Gastrocnemius medialis (tissue), 4 donors: ENCODE measurements around the gene FBXL3. TPM values are rescaled to one million over a fixed set of nuclear protein-coding genes. Genes with fewer than 3 reads are reported as not detected.

ENCODE experiments used
- ATAC-seq, 2 donors: fragments of 150-250 bp; one replicate each; pipeline ENCODE4 v1.9.1; 2016
- DNase-seq, 2 donors: peaks; one replicate each; pipeline ENCODE4 v3.0.0-alpha.2; 2019
- H3K27ac ChIP-seq, 4 donors: fragments of 200-600 bp; sonication (generic); 1 replicate in 1 of 4; 2 replicates in 3 of 4; pipeline ENCODE4 v1.5.1; 2016 to 2018; ENCODE audit warnings: mild to moderate bottlenecking in 2 of 4, moderate library complexity in 1 of 4
- H3K27me3 ChIP-seq, 3 donors: fragments of 200-600 bp; sonication (generic) in 2 of 3; 1 replicate in 1 of 3; 2 replicates in 2 of 3; pipeline versions ENCODE4 v1.5.1 to v1.6.0; 2016 to 2019; ENCODE audit warnings: mild to moderate bottlenecking in 1 of 3, moderate library complexity in 1 of 3
- H3K36me3 ChIP-seq, 2 donors: fragments of 200-600 bp; sonication (generic) in 1 of 2; one replicate each; pipeline ENCODE4 v1.5.1; 2017 to 2018
- H3K4me1 ChIP-seq, 2 donors: fragments of 200-600 bp; sonication (generic) in 1 of 2; one replicate each; pipeline ENCODE4 v1.5.1; 2016 to 2017; ENCODE audit warnings: mild to moderate bottlenecking in 2 of 2
- H3K4me3 ChIP-seq, 4 donors: fragments of 200-600 bp; sonication (generic) in 3 of 4; 1 replicate in 1 of 4; 2 replicates in 3 of 4; pipeline ENCODE4 v1.5.1; 2016 to 2019; ENCODE audit warnings: mild to moderate bottlenecking in 2 of 4
- H3K9me3 ChIP-seq, 3 donors: fragments of 200-600 bp; sonication (generic) in 2 of 3; 1 replicate in 1 of 3; 2 replicates in 2 of 3; pipeline ENCODE4 v1.5.1; 2016 to 2019
- CTCF ChIP-seq, 5 experiments: fragments of 450-650 bp in 3 of 5; fragments of 200-600 bp in 2 of 5; sonication (generic) in 2 of 5; IDR thresholded peaks in 4 of 5; conservative IDR thresholded peaks in 1 of 5; 1 replicate in 4 of 5; 2 replicates in 1 of 5; pipeline ENCODE4 v1.5.1; 2016 to 2019; ENCODE audit warnings: antibody characterized with exemption in 5 of 5, mild to moderate bottlenecking in 3 of 5, moderate library complexity in 3 of 5
- POLR2A ChIP-seq, 2 donors: fragments of 450-650 bp; IDR thresholded peaks; one replicate each; pipeline ENCODE4 v1.6.1; 2017; ENCODE audit warnings: antibody characterized with exemption in 2 of 2, mild to moderate bottlenecking in 2 of 2, moderate library complexity in 2 of 2
- in situ Hi-C, 4 donors: fragments of 200-750 bp; cut with MboI; loops; one replicate each; pipeline versions ENCODE4 v1.15.0 to v1.8.0; 2017; ENCODE audit warnings: low sequenced_read_pairs in 4 of 4
- intact Hi-C: fragments of 100-400 bp; cut with DNase I; formaldehyde crosslinking; loops from one replicate; pipeline ENCODE4 v1.15.1; 2023; ENCODE audit warnings: low total_unique reads
- total RNA-seq, 4 donors: library from RNA; depleted of rRNA; stranded (reverse); fragments of >200 nt; gene quantifications; one replicate each; pipeline versions ENCODE4 v1.1.0 to v1.2.3, GENCODE V29; 2016

FBXL3 gene
- total RNA-seq, 4 donors from 2014 or later = 50.6 to 75.6 (median 64.4) TPM

GRCh38 chr13:77061362-77061761, 34.4 kb upstream of the FBXL3 start:
- no peak for TF ChIP-seq POLR2A (IDR thresholded peaks at IDR 0.05)
- no peak for TF ChIP-seq CTCF (IDR thresholded peaks at IDR 0.05 in 4 of 5, conservative IDR thresholded peaks at IDR 0.05 in 1 of 5)
- no peaks in the 10 kb centered on the region for H3K9me3 ChIP-seq
- DNase-seq = no peak
- H3K36me3 ChIP-seq = peaks cover 0 to 49% of the 10 kb centered on the region in 2 donors
- ATAC-seq = no peak
- peaks cover 4 to 6% of the 10 kb centered on the region in 2 donors for H3K4me1 ChIP-seq
- H3K4me3 ChIP-seq = no peak overlapping the region
- H3K27ac ChIP-seq = no peak overlapping the region
- in situ Hi-C loops = no loop called here
- intact Hi-C loops = no loop called here
- no peaks in the 10 kb centered on the region for H3K27me3 ChIP-seq

- H3K4me1 ChIP-seq = peaks cover 4 to 6% of the 10 kb centered on the region in 2 donors
- DNase-seq (no peak), ATAC-seq (no peak)
- no peak for TF ChIP-seq CTCF (IDR thresholded peaks at IDR 0.05 in 4 of 5, conservative IDR thresholded peaks at IDR 0.05 in 1 of 5)
- no peak for TF ChIP-seq POLR2A (IDR thresholded peaks at IDR 0.05)
- peaks cover 0 to 38% of the 10 kb centered on the region in 2 donors for H3K36me3 ChIP-seq
- H3K9me3 ChIP-seq = no peaks in the 10 kb centered on the region
- in situ Hi-C loops (no loop called here), intact Hi-C loops (no loop called here)
- peak overlapping the region in 1 of 4 donors; percentile 3 for H3K27ac ChIP-seq
- H3K27me3 ChIP-seq = no peaks in the 10 kb centered on the region
- no peak overlapping the region for H3K4me3 ChIP-seq
Measured at GRCh38 chr13:77056886-77057285, 29.9 kb upstream of the FBXL3 start.

GRCh38 chr13:77056382-77056781, 29.4 kb upstream of the FBXL3 start:
- DNase-seq = no peak
- Histone ChIP-seq H3K27ac (peak overlapping the region in 1 of 4 donors; percentile 3), H3K4me3 (no peak overlapping the region), H3K36me3 (peaks cover 0 to 33% of the 10 kb centered on the region in 2 donors), H3K27me3 (no peaks in the 10 kb centered on the region), H3K9me3 (no peaks in the 10 kb centered on the region), H3K4me1 (peaks cover 4 to 6% of the 10 kb centered on the region in 2 donors)
- TF ChIP-seq CTCF (IDR thresholded peaks at IDR 0.05 in 4 of 5, conservative IDR thresholded peaks at IDR 0.05 in 1 of 5) (peak in 3 of 5 experiments; percentile 18 to 39 (median 33)), POLR2A (IDR thresholded peaks at IDR 0.05) (no peak)
- in situ Hi-C loops (no loop called here), intact Hi-C loops (no loop called here)
- peak; percentile 82 to 94 for ATAC-seq

- H3K27ac ChIP-seq = no peak overlapping the region
- intact Hi-C loops = no loop called here
- H3K36me3 ChIP-seq = peaks cover 0 to 25% of the 10 kb centered on the region in 2 donors
Measured at GRCh38 chr13:77055158-77055557, 28.2 kb upstream of the FBXL3 start.

More at GRCh38 chr13:77055158-77055557, 28.2 kb upstream of the FBXL3 start:
- DNase-seq (no peak), ATAC-seq (no peak)
- no peaks in the 10 kb centered on the region for H3K27me3 ChIP-seq
- TF ChIP-seq POLR2A (IDR thresholded peaks at IDR 0.05) (no peak), CTCF (IDR thresholded peaks at IDR 0.05 in 4 of 5, conservative IDR thresholded peaks at IDR 0.05 in 1 of 5) (no peak)
- no peaks in the 10 kb centered on the region for H3K9me3 ChIP-seq
- in situ Hi-C loops = no loop called here
- peaks cover 8 to 9% of the 10 kb centered on the region in 2 donors for H3K4me1 ChIP-seq
- no peak overlapping the region for H3K4me3 ChIP-seq
